GM12878 (cell line): Measurements from ENCODE around the gene GDAP1L1. TPM values are rescaled to one million over a fixed set of nuclear protein-coding genes. Genes with fewer than 3 reads are reported as not detected.

Experiments used
- ATAC-seq: fragments of 200-7000 bp; cut with Tn5 transposase; 3 replicates; pipeline ENCODE4 v1.9.1; 2020; ENCODE audit warnings: mild to moderate bottlenecking, moderate library complexity
- BruUV-seq: library from RNA; stranded (reverse); fragments of 400-500 nt; replicated peaks from 2 replicates; lab custom pipeline; 2021; lab: Mats Ljungman, UMichigan
- CTCF ChIA-PET: fragments of 300-600 bp; sonication (Branson Sonifier 250); formaldehyde crosslinking; extraction: SDS; loops from one replicate; lab custom pipeline; 2021; ENCODE audit warnings: inconsistent platforms; lab: Yijun Ruan, JAX
- POLR2A ChIA-PET: fragments of 350-600 bp; formaldehyde crosslinking; extraction: SDS; loops from one replicate; lab custom pipeline; 2021; ENCODE audit warnings: inconsistent platforms; lab: Charles Lee
- RAD21 ChIA-PET: fragments of 300-600 bp; sonication (Branson Sonifier 250); formaldehyde crosslinking; loops from one replicate; lab custom pipeline; 2023; ENCODE audit warnings: antibody characterized with exemption; ENCODE audit not compliant: unreplicated experiment; lab: Charles Lee
- SMC1A ChIA-PET: fragments of 300-600 bp; sonication (Branson Sonifier 250); formaldehyde crosslinking; loops from one replicate; lab custom pipeline; 2023; ENCODE audit not compliant: unreplicated experiment, uncharacterized antibody; lab: Charles Lee
- DNase-seq: peaks from one replicate; pipeline ENCODE4 v3.0.0-alpha.2; 2011; ENCODE audit warnings: low read depth, low spot score
- FAIRE-seq: peaks from 3 replicates; lab custom pipeline; 2011; peaks lifted over from hg19 to GRCh38; lab: Jason Lieb, UNC
- H2AFZ ChIP-seq: 2 replicates; pipeline ENCODE4 v1.6.0; 2011; ENCODE audit warnings: low read depth, low read length, control low read depth; ENCODE audit not compliant: control insufficient read depth
- H3K27ac ChIP-seq: 2 replicates; pipeline ENCODE4 v1.5.1; 2011; ENCODE audit warnings: control low read depth; ENCODE audit not compliant: control insufficient read depth, insufficient read depth
- H3K27me3 ChIP-seq, 2 experiments: replicated peaks in 1 of 2; 2 replicates each; pipeline versions ENCODE4 v1.6.0 to v1.6.1; 2011; ENCODE audit warnings: low read length in 1 of 2; ENCODE audit not compliant: control insufficient read depth in 2 of 2, insufficient read depth in 2 of 2
- H3K36me3 ChIP-seq, 2 experiments: 2 replicates each; pipeline ENCODE4 v1.5.1; 2011; ENCODE audit warnings: low read length in 1 of 2; ENCODE audit not compliant: control insufficient read depth in 2 of 2, insufficient read depth in 2 of 2
- H3K4me1 ChIP-seq: 2 replicates; pipeline ENCODE4 v1.6.1; 2011; ENCODE audit warnings: mild to moderate bottlenecking, low read length, moderate library complexity, mixed read lengths; ENCODE audit not compliant: control insufficient read depth, insufficient read depth
- H3K4me2 ChIP-seq: 2 replicates; pipeline ENCODE4 v1.6.0; 2011; ENCODE audit warnings: control low read depth; ENCODE audit not compliant: control insufficient read depth, insufficient read depth
- H3K4me3 ChIP-seq: fragments of 200-600 bp; sonication (generic); 2 replicates; pipeline ENCODE4 v1.5.1; 2016
- H3K79me2 ChIP-seq: 2 replicates; pipeline ENCODE4 v1.6.0; 2011; ENCODE audit warnings: low read length; ENCODE audit not compliant: control insufficient read depth, insufficient read depth
- H3K9ac ChIP-seq: 2 replicates; pipeline ENCODE4 v1.8.0; 2011; ENCODE audit warnings: low read length, control low read depth, mixed read lengths; ENCODE audit not compliant: control insufficient read depth, insufficient read depth
- H3K9me3 ChIP-seq: replicated peaks from 3 replicates; pipeline ENCODE4 v1.5.1; 2011; ENCODE audit warnings: mild to moderate bottlenecking, low read length; ENCODE audit not compliant: control insufficient read depth, insufficient read depth
- H4K20me1 ChIP-seq: 2 replicates; pipeline ENCODE4 v1.6.0; 2011; ENCODE audit not compliant: control insufficient read depth, insufficient read depth
- ATF3 ChIP-seq: IDR thresholded peaks from 2 replicates; pipeline ENCODE4 v1.6.1; 2011; ENCODE audit warnings: low read depth, mild to moderate bottlenecking, low read length, moderate library complexity, borderline replicate concordance; ENCODE audit errors: extremely low read depth
- BCL3 ChIP-seq: IDR thresholded peaks from 2 replicates; pipeline ENCODE4 v1.6.1; 2011; ENCODE audit warnings: borderline replicate concordance, low read depth, mild to moderate bottlenecking, moderate library complexity, low read length; ENCODE audit not compliant: insufficient read depth, poor library complexity, severe bottlenecking
- BHLHE40 ChIP-seq, 2 experiments: fragments of 450-650 bp in 1 of 2; IDR thresholded peaks; 2 replicates each; pipeline ENCODE4 v1.6.1; 2011 to 2017; ENCODE audit warnings: low read depth in 2 of 2, borderline replicate concordance in 1 of 2, improper control_type of control experiment in 1 of 2, low read length in 1 of 2, mild to moderate bottlenecking in 1 of 2
- FOXM1 ChIP-seq: IDR thresholded peaks from 2 replicates; pipeline ENCODE4 v1.6.1; 2012; ENCODE audit warnings: low read depth, mild to moderate bottlenecking, inconsistent platforms, low read length, moderate library complexity
- IRF4 ChIP-seq: IDR thresholded peaks from 2 replicates; pipeline ENCODE4 v1.6.1; 2011; ENCODE audit warnings: low read depth, low read length
- KDM1A ChIP-seq: fragments of 200-600 bp; sonication (generic); IDR thresholded peaks from 2 replicates; pipeline ENCODE4 v1.6.1; 2016; ENCODE audit warnings: borderline replicate concordance
- NBN ChIP-seq: fragments of 450-650 bp; IDR thresholded peaks from 2 replicates; pipeline ENCODE4 v1.6.1; 2016
- NFIC ChIP-seq: IDR thresholded peaks from 2 replicates; pipeline ENCODE4 v1.6.1; 2012; ENCODE audit warnings: low read depth, mild to moderate bottlenecking, inconsistent platforms, low read length, moderate library complexity
- POLR2AphosphoS2 ChIP-seq: IDR thresholded peaks from 2 replicates; pipeline ENCODE4 v1.6.1; 2011; ENCODE audit warnings: low read depth, mild to moderate bottlenecking, low read length, improper control_type of control experiment, moderate library complexity
- RAD21 ChIP-seq: IDR thresholded peaks from 2 replicates; pipeline ENCODE4 v1.6.1; 2011; ENCODE audit warnings: mild to moderate bottlenecking, low read depth, low read length, moderate library complexity; ENCODE audit not compliant: insufficient read depth
- RELA ChIP-seq: fragments of 450-650 bp; IDR thresholded peaks from 2 replicates; pipeline ENCODE4 v1.8.0; 2014; ENCODE audit warnings: borderline replicate concordance; ENCODE audit not compliant: partially characterized antibody
- REST ChIP-seq: IDR thresholded peaks from 2 replicates; pipeline ENCODE4 v1.6.1; 2012; ENCODE audit warnings: mild to moderate bottlenecking, low read depth, low read length
- SUPT20H ChIP-seq: IDR thresholded peaks from 2 replicates; pipeline ENCODE4 v1.6.1; 2011; ENCODE audit warnings: low read depth, mild to moderate bottlenecking, low read length, moderate library complexity, borderline replicate concordance; ENCODE audit not compliant: control insufficient read depth
- ZNF217 ChIP-seq: fragments of 450-650 bp; IDR thresholded peaks from 2 replicates; pipeline ENCODE4 v1.6.1; 2017; ENCODE audit warnings: antibody characterized with exemption, mild to moderate bottlenecking
- WGBS: methylation state at CpG from one replicate; pipeline ENCODE4 v1.1.6; 2016; ENCODE audit warnings: low lambda C conversion rate; ENCODE audit not compliant: insufficient replicate concordance, insufficient coverage; ENCODE audit errors: missing lambda C conversion rate; 5-methylcytosine and 5-hydroxymethylcytosine counted together
- in situ Hi-C: fragments of 300-500 bp; cut with MboI; formaldehyde crosslinking; loops from 9 replicates; pipeline ENCODE4 v1.14.3; 2018; ENCODE audit warnings: mixed read lengths
- intact Hi-C: fragments of 100-400 bp; cut with micrococcal nuclease; formaldehyde crosslinking; loops from one replicate; pipeline ENCODE4 v1.14.2; 2022; ENCODE audit not compliant: unreplicated experiment
- polyA plus RNA-seq, 11 experiments: library from polyadenylated mRNA; depleted of rRNA in 4 of 11; unstranded in 6 of 11; stranded (reverse) in 5 of 11; fragments of >200 nt; fragmentation: Nextera tagmentation in 4 of 11; fragmentation: Illumina TruSeq in 1 of 11; extraction: Ambion mirVana in 4 of 11; extraction: Trizol in 1 of 11; gene quantifications; 1 replicate in 1 of 11; 2 replicates in 10 of 11; pipeline versions ENCODE4 v1.2.1 to v1.2.3, GENCODE V29; 2011 to 2016; ENCODE audit warnings: inconsistent platforms in 2 of 11, missing spikeins in 2 of 11, low read depth in 1 of 11
- total RNA-seq, 4 experiments: library from RNA; depleted of rRNA in 3 of 4; stranded (reverse); fragments of >200 nt in 3 of 4; fragmentation: Illumina TruSeq in 1 of 4; extraction: Trizol in 1 of 4; gene quantifications; 2 replicates each; pipeline versions ENCODE4 v1.2.1 to v1.2.3, GENCODE V29; 2013 to 2021

The GDAP1L1 gene
- total and polyA plus RNA-seq, 10 of the 15 experiments (the other 5 are each of a cell fraction or from before 2014, with no cell fraction given), result 0.08 to 0.38 TPM; not detected in 8

GRCh38 chr20:44209686-44210405 lies 37.3 kb upstream of the GDAP1L1 start (continued):
- peak; percentile 51; the same call in 1 of the 2 replicates for TF ChIP-seq REST

GRCh38 chr20:44210406-44211176 lies 36.5 kb upstream of the GDAP1L1 start, which contains the start of gene OSER1:
Gene OSER1 (minus strand): TSS chr20:44210771. CDS start chr20:44206957, 3,814 bp downstream.
- ChIA-PET CTCF (interaction anchor here (0.6 to 2.8 kb wide), 3 partner anchors 8 to 310 kb away, joined by 3 to 14 read pairs (median 4); partner anchors contain the start of gene FITM2), RAD21 (no interaction called here), POLR2A (no interaction called here), SMC1A (interaction anchor here (0.7 kb wide), 1 partner anchor 395 kb away, joined by 3 read pairs; no protein-coding TSS in a partner anchor)
- FAIRE-seq (peak; percentile 80), ATAC-seq (peak; percentile 88), DNase-seq (peak; percentile 88)
- no peaks in the 10 kb centered on the region for H3K9me3 ChIP-seq
- no peaks in the 10 kb centered on the region for H3K27me3 ChIP-seq
- no TSS peak for BruUV-seq
- H3K4me3 ChIP-seq, result peak within 1 kb of the TSS; percentile 98
- in situ Hi-C loops (loop anchor here (10.0 kb wide), 1 partner anchor 394 kb away; no protein-coding TSS in a partner anchor), intact Hi-C loops (no loop called here)
- H2AFZ ChIP-seq, result peak within 1 kb of the TSS; percentile 76
- H3K4me2 ChIP-seq, result peak within 1 kb of the TSS; percentile 92
- 0 out of 4 replicates have a peak, but pooled peaks cover 0 to 6% of the 10 kb centered on the region in 2 experiments for H3K36me3 ChIP-seq
- under 1% methylated on average over 76 of the region's 79 CpGs for WGBS
- H3K79me2 ChIP-seq, result peaks cover 45% of the 10 kb centered on the region
- H3K4me1 ChIP-seq, result peaks cover 4% of the 10 kb centered on the region; the same call in 1 of the 2 replicates
- peak within 1 kb of the TSS; percentile 89 for H3K27ac ChIP-seq
- H4K20me1 ChIP-seq, result no peaks in the 10 kb centered on the region
- peak within 1 kb of the TSS; percentile 90 for H3K9ac ChIP-seq
- TF ChIP-seq SUPT20H, result no peak
- TF ChIP-seq NBN, result 0 out of 2 replicates have a peak, but pooled peaks have one; percentile 11
- no peak for TF ChIP-seq NFIC
- TF ChIP-seq IRF4, result no peak
- TF ChIP-seq POLR2AphosphoS2, result peak; percentile 56; the same call in 1 of the 2 replicates
- TF ChIP-seq RELA, result peak; percentile 22
- TF ChIP-seq KDM1A, result no peak
- peak; percentile 46 for TF ChIP-seq BCL3
- TF ChIP-seq ATF3, result 0 out of 2 replicates have a peak, but pooled peaks have one; percentile 32
- TF ChIP-seq ZNF217, result no peak
- peak; percentile 99 to 100 for TF ChIP-seq BHLHE40 (IDR thresholded peaks at IDR 0.05; ENCODE audit: borderline replicate concordance in 1 of 2, low read depth in 2 of 2, low read length in 1 of 2)
- no peak for TF ChIP-seq FOXM1
- TF ChIP-seq RAD21, result no peak
